ENCODE measurements around the gene CHAC2.

CHAC2 gene

DNA sequence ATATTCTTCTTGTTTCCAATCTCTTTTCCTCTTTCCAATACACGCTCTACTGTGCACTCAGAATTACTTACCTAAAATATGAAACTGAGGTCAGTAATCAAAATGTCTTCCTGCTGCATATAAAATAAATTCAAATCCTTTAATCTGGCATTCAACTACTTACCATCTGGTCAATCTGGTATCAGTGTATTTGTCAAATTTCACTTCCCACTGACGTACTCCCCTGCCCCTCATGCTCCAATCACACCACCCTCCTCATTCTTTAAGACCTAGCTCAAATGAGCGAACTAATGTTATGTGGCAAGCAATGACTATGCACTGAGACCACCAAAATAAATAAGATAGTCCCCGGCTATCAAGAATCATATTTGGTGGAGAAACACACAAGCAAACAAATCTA is 12.5 kb downstream of the CHAC2 start:
- no peak for DNase-seq

DNA sequence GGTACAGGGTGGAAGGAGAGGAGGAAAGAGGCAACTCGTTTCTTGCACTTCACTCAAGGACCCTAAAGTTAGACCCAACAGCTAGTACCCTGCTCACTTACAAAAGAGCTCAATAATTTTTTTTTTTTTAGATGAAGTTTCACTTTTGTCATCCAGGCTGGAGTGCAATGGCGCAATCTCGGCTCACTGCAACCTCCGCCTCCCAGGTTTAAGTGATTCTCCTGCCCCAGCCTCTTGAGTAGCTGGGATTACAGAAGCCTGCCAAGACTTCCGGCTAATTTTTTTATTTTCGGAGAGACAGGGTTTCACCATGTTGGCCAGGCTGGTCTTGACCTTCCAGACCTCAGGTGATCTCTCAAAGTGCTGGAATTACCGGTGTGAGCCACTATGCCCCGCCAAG is 15.1 kb downstream of the CHAC2 start:
- DNase-seq = no peak

DNA sequence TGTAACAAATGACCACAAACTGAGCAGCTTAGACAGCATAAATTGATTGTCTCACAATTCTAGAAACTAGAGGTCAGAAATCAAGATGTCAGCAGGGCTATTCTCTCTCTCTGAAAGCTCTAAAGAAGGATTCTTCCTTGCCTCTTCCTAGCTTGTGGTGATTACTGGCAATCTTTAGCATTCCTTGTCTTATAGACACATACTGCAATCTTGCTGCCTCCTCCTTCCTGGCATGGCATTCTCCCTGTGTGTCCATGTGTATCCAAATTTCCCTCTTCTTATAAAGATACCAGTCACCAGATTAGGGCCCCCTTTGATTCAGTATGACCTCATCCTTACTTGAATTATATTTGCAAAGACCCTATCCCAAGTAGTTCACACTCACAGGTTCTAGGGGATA is 16.8 kb downstream of the CHAC2 start:
- DNase-seq = no peak

DNA sequence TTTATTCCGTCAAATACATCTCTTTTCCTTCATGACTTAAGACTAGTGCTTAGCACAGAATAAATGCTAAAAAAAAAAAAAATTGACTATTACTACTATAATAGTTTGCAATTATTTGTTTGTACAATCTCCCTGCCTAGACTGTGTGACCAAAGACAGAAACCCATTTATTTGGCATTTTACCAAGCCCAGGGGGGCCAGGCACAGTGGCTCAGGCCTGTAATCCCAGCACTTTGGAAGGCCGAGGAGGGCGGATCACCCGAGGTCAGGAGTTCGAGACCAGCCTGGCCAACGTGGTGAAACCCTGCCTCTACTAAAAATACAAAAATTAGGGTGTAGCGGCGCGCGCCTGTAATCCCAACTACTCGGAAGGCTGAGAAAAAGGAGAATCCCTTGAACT is 17.8 kb downstream of the CHAC2 start:
- no peak for DNase-seq

DNA sequence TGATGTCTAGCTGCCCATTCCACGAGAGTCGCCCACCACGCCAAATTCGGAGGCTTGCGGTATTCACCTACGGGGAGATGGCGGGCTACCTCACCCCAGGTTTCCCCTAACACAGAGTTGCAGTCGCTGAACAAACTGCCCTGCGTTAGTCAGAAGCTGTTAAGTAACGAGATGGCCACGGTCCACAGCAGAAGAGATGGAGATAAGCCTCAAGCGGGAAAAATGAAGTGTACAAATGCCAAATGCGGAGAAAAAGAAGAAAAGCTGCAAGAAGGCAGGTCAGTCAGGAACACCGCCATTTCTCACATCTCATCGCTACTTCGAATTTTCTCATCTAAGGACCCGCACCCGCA is 18.7 kb downstream of the CHAC2 start:
- DNase-seq = peak; percentile 23 to 38

DNA sequence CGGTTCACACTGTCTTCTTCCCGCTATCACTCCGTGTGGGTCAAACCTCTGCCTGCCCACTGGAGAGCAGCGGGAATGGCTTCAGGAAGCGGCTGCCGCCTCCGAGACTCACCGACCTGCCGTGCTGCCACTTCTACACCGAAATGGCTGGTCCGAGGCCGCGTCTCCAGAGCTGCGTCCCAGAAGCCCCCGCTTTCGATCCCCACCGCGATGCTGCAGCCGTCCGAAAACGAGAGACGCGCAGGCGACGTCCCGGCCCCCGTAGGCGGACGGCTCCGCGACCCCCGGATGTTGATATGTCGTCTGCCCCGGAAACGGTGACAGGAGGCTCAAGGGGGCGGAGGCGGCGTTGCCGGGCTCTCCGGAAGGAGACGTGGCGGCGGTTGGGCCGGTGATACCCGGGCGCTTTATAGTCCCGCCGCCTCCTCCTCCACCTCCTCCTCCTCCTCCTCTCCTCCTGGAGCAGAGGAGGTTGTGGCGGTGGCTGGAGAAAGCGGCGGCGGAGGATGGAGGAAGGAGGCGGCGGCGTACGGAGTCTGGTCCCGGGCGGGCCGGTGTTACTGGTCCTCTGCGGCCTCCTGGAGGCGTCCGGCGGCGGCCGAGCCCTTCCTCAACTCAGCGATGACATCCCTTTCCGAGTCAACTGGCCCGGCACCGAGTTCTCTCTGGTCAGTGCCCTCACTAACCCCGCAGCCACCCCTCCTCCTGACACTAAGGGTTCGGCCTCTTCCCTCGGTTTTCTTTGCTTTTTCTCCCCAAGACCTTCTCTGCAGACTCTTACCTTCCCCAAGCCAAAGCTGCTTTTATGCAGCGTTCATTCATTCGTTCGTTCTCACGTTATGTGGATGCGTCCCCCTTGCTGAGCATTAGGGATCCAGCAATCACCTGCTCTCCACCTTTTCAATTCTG is 19.4 kb downstream of the CHAC2 start, which contains the start of the genes ASB3 and ERLEC1:
TSS of gene ASB3 (minus strand) at position 249 of the 909 bp plus-strand sequence. CDS start 21,381 bp downstream, outside the sequence.
TSS of gene ERLEC1 (plus strand) at position 340 of the 909 bp plus-strand sequence. CDS start at position 507, 167 bp downstream.
- DNase-seq = peak; percentile 86 to 90

DNA sequence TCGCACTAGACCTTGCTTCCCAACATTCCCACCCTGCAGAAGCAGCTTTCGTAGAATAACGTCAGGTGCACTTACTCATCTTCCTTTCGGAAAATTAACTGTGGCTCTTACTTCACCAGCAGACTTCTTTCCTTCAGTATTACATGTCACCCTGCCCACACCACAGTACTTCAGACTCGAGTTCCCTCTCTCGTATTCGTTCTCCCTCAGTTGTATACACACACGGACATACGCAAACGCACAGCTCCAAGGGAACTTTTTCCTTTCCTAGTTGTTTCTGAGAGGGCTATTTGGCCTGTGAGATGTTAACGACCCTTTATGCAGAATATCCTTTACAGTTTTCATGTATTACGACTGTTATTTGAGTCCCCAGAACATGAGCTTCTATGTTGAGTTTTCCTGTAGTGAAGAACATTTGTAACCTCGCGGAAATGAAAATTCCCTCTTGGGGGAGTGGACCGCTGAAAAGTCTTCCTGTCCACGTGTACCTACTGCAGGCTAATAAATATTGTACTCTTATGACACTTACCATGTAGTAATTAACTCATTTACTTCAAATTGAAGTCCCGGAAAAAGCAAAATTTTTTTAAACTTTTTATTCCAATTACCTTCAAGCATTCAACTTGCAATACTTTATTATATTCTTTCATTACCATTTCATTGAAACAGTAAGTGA is 20.1 kb downstream of the CHAC2 start:
- no peak for DNase-seq

DNA sequence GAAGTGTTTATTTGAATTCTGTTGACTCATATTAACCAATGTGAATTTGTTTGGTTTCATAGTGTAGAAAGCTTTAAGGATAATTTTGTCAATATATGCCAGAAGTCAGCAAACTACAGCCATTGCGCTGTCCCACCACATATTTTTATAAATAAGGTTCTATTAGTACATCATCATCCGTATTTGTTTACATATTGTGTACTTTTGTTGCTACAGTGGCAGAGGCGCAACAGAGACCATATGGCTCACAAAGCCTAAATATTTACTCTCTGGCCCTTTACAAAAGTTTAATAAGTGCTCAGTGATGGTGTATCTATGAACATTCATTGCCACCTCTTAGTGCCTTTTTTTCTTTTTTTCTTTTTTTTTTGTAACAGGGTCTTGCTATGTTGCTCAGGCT is 25.7 kb downstream of the CHAC2 start:
- DNase-seq = no peak

DNA sequence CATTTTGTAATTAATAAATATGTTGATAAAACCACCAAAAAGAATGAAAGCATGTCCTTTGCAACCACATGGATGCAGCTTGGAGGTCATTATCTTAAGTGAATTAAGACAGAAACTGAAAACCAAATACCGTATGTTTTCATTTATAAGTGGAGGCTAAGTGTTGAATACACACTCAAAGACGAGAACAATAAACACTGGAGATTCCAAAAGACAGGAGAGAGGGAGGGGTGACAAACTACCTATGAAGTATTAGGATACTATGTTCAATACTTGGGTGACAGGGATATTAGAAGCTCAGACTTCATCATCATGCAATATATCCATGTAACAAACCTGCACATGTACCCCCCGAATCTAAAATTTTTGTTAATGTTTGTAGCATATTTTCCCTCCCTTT is 26.2 kb downstream of the CHAC2 start:
- no peak for DNase-seq

DNA sequence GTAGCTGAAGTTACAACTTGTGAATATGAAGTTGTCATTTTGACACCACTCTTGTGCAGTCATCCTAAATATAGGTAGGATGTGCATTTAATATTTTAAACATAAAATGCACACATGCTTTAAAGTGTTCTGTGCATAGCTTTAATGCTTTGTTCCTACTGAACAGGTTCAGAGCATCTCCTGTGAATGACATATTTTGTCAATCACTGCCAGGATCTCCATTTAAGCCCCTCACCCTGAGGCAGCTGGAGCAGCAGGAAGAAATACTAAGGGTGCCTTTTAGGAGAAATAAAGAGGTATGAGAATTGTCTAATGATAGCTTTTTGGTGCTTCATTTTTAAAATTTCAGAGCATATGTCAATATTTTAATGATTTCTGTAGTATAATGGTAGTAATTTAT is 33.9 kb downstream of the CHAC2 start:
- DNase-seq = no peak

DNA sequence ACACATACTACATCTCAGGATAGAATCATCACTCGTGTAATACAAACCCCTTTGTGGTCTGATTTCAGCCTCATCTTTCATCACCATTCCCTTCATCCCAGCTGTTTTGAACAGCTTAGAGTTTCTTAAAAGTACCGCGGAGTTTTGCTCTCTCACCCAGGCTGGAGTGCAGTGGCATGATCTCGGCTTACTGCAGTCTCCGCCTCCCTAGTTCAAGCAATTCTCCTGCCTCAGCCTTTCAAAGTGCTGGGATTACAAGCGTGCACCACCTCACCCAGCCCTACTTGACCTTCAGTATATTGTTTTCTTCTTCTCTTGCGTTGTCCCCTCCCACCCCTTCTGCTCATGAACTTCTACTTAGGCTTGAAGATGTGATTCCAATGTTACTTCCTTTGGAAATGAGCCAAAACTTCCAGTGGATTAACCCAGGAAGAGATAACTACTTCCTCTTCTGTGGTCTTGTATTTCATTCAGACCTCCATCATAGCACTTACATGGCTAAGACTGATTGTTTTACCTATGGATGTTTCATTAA is 35.1 kb downstream of the CHAC2 start:
- no peak for DNase-seq

DNA sequence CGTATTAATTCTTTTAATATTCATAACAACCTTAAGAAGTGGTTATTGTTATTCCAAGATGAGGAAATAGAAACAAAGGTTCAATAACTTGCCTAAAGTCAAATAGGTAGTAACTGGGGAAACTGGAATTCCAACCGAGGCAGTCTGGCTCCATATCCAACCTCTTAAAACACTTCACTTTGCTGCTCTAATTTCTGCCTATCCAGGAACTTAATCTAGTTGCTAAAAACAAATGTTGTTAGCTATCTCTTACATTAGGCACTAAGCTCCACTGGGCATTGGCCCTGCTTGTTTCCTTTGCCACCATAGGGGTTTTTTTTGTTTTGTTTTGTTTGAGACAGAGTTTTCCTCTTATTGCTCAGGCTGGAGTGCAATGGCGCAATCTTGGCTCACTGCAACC is 44.0 kb downstream of the CHAC2 start:
- no peak for DNase-seq

DNA sequence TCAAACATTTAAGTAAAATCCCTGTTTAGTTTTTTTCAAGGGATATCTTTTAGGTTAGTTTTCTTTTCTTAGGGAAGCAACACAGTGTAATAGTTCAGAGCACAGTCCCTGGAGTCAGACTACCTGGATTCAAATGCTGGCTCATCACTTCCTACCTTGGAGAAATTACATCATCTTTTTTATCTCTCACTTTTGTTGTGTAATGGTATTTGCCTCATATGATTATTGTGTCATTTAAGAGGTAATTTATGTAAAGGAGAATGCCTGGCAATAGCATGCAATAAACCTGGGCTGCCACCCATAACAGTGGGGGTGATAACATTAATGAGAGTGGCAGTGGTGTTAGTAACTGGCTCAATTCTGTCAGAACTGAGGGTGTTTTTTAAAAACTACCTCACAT is 45.5 kb downstream of the CHAC2 start:
- no peak for DNase-seq

DNA sequence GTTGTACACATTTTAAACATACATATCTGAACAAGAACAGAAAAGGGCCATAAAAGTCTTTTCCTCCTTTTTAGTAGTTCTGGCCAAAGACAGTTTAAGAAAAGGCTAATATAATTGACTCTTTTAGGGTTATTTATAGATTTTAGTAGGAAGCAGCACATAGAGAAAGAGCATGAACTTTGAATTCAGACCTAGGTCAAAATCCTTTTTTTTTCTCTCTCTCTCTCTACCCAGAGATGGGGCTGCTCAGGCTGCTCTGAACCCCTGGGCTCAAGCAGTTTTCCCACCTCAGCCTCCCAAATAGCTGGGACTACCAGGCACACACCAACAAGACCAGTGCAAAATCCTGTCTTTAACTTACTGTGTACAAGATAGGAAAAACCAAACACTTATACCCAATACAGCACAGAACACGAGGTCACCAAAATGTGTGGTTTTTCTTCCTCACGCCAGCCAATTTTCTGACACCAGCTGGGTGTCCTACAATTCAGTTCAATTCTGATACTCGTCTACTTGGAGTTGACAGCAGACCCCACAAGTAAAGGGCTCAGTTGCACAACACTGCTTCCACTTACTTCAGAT is 51.3 kb downstream of the CHAC2 start:
- no peak for DNase-seq

DNA sequence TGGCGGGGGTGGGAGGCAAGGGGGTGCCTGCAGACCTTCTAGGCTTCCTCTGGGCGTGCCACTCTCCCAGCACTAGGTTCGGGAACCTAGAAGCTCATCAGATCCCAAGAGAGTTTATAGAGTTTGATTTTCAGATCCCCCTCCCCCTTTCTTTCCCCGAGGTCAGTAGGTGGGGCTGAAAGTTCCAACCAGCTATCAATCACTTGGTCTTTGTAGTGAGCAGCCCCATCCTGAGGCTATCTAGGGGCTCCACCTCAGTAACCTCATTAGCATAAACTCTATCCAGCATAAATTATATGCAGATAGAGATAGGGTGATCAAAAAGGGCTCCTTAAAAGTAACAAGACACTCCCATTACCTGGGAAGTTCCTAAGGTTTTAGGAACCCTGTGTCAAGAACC is 52.0 kb downstream of the CHAC2 start:
- DNase-seq = no peak

DNA sequence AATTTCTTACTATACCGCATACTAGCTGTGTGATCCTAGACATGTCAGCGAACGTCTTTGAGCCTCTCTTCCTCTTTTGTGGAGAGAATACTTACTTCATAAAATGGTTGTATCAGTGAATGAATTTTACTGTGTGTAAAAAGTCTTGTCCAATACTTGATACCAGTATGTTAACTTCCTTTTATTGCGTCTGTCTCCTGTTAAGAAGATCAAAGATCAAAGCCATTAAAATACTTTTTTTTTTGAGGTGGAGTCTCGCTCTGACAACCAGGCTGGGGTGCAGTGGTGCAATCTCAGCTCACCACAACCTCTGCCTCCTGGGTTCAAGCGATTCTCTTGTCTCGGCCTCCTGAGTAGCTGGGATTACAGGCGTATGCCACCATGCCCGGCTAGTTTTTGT is 52.4 kb downstream of the CHAC2 start:
- DNase-seq = no peak

DNA sequence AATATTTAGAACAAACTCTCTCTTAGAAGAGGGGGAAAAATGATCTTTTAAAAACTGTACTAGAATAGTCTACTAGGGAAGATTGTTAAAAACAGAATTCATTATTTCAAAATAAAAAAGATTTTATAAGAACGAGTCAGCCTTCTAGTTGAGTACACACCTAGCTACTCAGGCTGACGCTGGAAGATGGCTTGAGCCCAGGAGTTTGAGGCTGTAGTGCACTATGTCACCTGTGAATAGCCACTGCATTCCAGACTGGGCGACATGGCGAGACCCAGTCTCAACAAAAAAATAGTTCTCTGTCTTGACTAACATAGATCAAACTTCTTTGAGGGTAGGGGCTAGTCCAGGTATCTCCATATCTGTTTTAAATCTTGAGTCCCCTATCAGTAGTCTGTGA is 53.1 kb downstream of the CHAC2 start:
- no peak for DNase-seq

DNA sequence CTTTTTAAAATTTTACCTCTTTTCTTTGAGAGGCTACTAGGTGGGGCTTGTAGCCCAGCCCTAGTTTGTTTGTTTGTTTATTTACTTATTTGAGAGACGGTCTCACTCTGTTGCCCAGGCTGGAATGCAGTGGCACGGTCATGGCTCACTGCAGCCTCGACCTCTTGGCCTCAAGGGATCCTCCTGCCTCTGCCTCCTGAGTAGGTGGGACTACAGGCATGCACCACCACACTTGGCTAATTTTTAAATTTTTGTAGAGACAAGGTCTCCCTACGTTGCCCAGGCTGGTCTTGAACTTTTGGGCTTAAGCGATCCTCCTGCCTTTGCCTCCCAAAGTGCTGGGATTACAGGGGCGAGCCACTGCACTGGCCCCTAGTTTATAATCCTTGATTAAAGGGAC is 54.2 kb downstream of the CHAC2 start:
- no peak for DNase-seq

DNA sequence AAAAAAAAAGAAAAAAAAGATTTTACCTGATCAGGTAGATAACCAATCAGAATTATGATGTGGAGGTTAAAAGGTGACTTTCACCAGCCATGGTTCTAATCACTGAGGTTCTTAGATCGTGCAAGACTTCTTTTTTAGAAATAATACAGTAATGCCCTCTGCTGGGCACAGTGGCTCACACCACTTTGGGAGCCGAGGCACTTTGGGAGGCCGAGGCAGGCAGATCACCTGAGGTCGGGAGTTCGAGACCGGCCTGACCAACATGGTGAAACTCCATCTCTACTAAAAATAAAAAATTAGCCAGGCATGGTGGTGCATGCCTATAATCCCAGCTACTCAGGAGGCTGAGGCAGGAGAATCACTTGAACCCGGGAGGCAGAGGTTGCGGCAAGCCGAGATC is 56.0 kb downstream of the CHAC2 start:
- DNase-seq = peak in 1 of 2 donors; percentile 34

Data from stimulated activated CD4-positive, alpha-beta T cell treated with anti-CD3 and anti-CD28 coated beads, Interleukin-2, amount 100 ng/mL, for 24 hours (primary cell).